PC-3 (cell line): ENCODE measurements around the gene KRCC1. TPM values are rescaled to one million over a fixed set of nuclear protein-coding genes. Genes with fewer than 3 reads are reported as not detected.

Source experiments
- ATAC-seq: fragments of 200-7000 bp; cut with Tn5 transposase; 2 replicates; pipeline ENCODE4 v1.9.1; 2020; ENCODE audit warnings: mild to moderate bottlenecking, moderate library complexity
- BruUV-seq: library from RNA; stranded (reverse); fragments of 400-500 nt; replicated peaks from 2 replicates; lab custom pipeline; 2021; lab: Mats Ljungman, UMichigan
- CTCF ChIA-PET: fragments of 300-600 bp; sonication (Branson Sonifier 250); formaldehyde crosslinking; loops from one replicate; lab custom pipeline; 2022; ENCODE audit warnings: antibody characterized with exemption; lab: Charles Lee
- POLR2A ChIA-PET: fragments of 300-600 bp; sonication (Branson Sonifier 250); formaldehyde crosslinking; loops from one replicate; lab custom pipeline; 2022; ENCODE audit warnings: antibody characterized with exemption; ENCODE audit not compliant: unreplicated experiment; lab: Charles Lee
- DNase-seq: peaks from one replicate; pipeline ENCODE4 v3.0.0-alpha.2; 2015
- H2AFZ ChIP-seq: fragments of 300-600 bp; sonication (generic); 2 replicates; pipeline ENCODE4 v1.6.0; 2016; ENCODE audit warnings: antibody characterized with exemption, low read length
- H3F3A ChIP-seq: fragments of 300-600 bp; sonication (generic); one replicate; pipeline ENCODE4 v1.6.0; 2017; ENCODE audit warnings: antibody characterized with exemption, low read length, control low read depth, mild to moderate bottlenecking; ENCODE audit not compliant: unreplicated experiment
- H3K27ac ChIP-seq: fragments of 300-600 bp; sonication (generic); 2 replicates; pipeline ENCODE4 v1.5.1; 2016; ENCODE audit warnings: mild to moderate bottlenecking, low read length
- H3K27me3 ChIP-seq: fragments of 300-600 bp; sonication (generic); 2 replicates; pipeline ENCODE4 v1.6.1; 2016; ENCODE audit warnings: low read length, mixed read lengths
- H3K36me3 ChIP-seq: fragments of 300-600 bp; sonication (generic); 2 replicates; pipeline ENCODE4 v1.6.1; 2016; ENCODE audit warnings: low read depth, mixed run types, low read length, mixed read lengths
- H3K4me1 ChIP-seq: fragments of 300-600 bp; sonication (generic); 2 replicates; pipeline ENCODE4 v1.5.1; 2016; ENCODE audit warnings: low read length; ENCODE audit not compliant: insufficient read depth
- H3K4me2 ChIP-seq: fragments of 300-600 bp; sonication (generic); 2 replicates; pipeline ENCODE4 v1.6.0; 2016; ENCODE audit warnings: low read length
- H3K4me3 ChIP-seq: fragments of 300-600 bp; sonication (generic); 2 replicates; pipeline ENCODE4 v1.5.1; 2016; ENCODE audit warnings: mild to moderate bottlenecking, low read length, mixed read lengths
- H3K79me2 ChIP-seq: fragments of 300-600 bp; sonication (generic); 2 replicates; pipeline ENCODE4 v1.6.1; 2017; ENCODE audit warnings: low read length, mixed read lengths
- H3K9ac ChIP-seq: fragments of 300-600 bp; sonication (generic); 2 replicates; pipeline ENCODE4 v1.6.0; 2016; ENCODE audit warnings: mild to moderate bottlenecking, low read length
- H3K9me2 ChIP-seq: fragments of 300-600 bp; sonication (generic); replicated peaks from 2 replicates; pipeline ENCODE4 v1.6.1; 2016; ENCODE audit warnings: mixed run types, low read length, mixed read lengths
- H3K9me3 ChIP-seq: fragments of 300-600 bp; sonication (generic); 2 replicates; pipeline ENCODE4 v1.6.1; 2016; ENCODE audit warnings: low read length, mixed read lengths
- H4K20me1 ChIP-seq: fragments of 300-600 bp; sonication (generic); 2 replicates; pipeline ENCODE4 v1.6.1; 2016; ENCODE audit warnings: low read length, mixed read lengths
- CTCF ChIP-seq: fragments of 300-600 bp; sonication (generic); conservative IDR thresholded peaks from 2 replicates; pipeline ENCODE4 v1.5.1; 2017; ENCODE audit warnings: antibody characterized with exemption, low read depth, mild to moderate bottlenecking, low read length
- EZH2 ChIP-seq: fragments of 300-600 bp; sonication (generic); IDR thresholded peaks from one replicate; pipeline ENCODE4 v1.6.1; 2017; ENCODE audit warnings: antibody characterized with exemption, mild to moderate bottlenecking, low read length; ENCODE audit not compliant: unreplicated experiment
- EZH2phosphoT487 ChIP-seq: fragments of 300-600 bp; sonication (generic); IDR thresholded peaks from 2 replicates; pipeline ENCODE4 v1.6.1; 2018; ENCODE audit warnings: mild to moderate bottlenecking, antibody characterized with exemption, low read length, borderline replicate concordance
- intact Hi-C: fragments of 100-400 bp; cut with micrococcal nuclease; formaldehyde crosslinking; loops from 2 replicates; pipeline ENCODE4 v1.9.0; 2023
- total RNA-seq: library from RNA; depleted of rRNA; stranded (reverse); fragments of >200 nt; gene quantifications from 2 replicates; pipeline ENCODE4 v1.2.3, GENCODE V29; 2014

Gene KRCC1
- total RNA-seq, 1 experiment from 2014 or later, result 14.1 TPM

- H3K36me3 ChIP-seq, result no peaks in the 10 kb centered on the region
- no peaks in the 10 kb centered on the region for H3K9me3 ChIP-seq
- intact Hi-C loops, result no loop called here
- ATAC-seq (no peak), DNase-seq (no peak)
- ChIA-PET POLR2A (no interaction called here), CTCF (no interaction called here)
- H3K9me2 ChIP-seq, result no peaks in the 10 kb centered on the region
- H4K20me1 ChIP-seq, result no peaks in the 10 kb centered on the region
- H3K4me3 ChIP-seq, result no peak overlapping the region
- BruUV-seq, result no TSS peak
- peaks cover 11% of the 10 kb centered on the region; the same call in 1 of the 2 replicates for H3K4me1 ChIP-seq
- no peaks in the 10 kb centered on the region for H3F3A ChIP-seq
- no peak overlapping the region for H3K27ac ChIP-seq
- H2AFZ ChIP-seq, result no peak overlapping the region
- no peak overlapping the region for H3K9ac ChIP-seq
- H3K79me2 ChIP-seq, result no peaks in the 10 kb centered on the region
- TF ChIP-seq EZH2 (no peak), CTCF (no peak), EZH2phosphoT487 (no peak)
- no peak overlapping the region for H3K4me2 ChIP-seq
- no peaks in the 10 kb centered on the region for H3K27me3 ChIP-seq
Measured at GRCh38 chr2:88074150-88074549, 18.6 kb upstream of the KRCC1 start.

- Histone ChIP-seq H3K9me3 (no peaks in the 10 kb centered on the region), H3F3A (no peaks in the 10 kb centered on the region), H3K27ac (no peak overlapping the region), H3K27me3 (no peaks in the 10 kb centered on the region), H3K36me3 (no peaks in the 10 kb centered on the region), H3K4me1 (peaks cover 11% of the 10 kb centered on the region; the same call in 1 of the 2 replicates), H3K4me2 (no peak overlapping the region), H3K9me2 (no peaks in the 10 kb centered on the region), H2AFZ (no peak overlapping the region), H3K4me3 (no peak overlapping the region), H3K79me2 (no peaks in the 10 kb centered on the region), H4K20me1 (no peaks in the 10 kb centered on the region), H3K9ac (no peak overlapping the region)
- no TSS peak for BruUV-seq
- intact Hi-C loops, result no loop called here
- ATAC-seq (no peak), DNase-seq (no peak)
- ChIA-PET CTCF (no interaction called here), POLR2A (no interaction called here)
- no peak for TF ChIP-seq CTCF
- TF ChIP-seq EZH2phosphoT487, result no peak
- no peak for TF ChIP-seq EZH2
Measured at GRCh38 chr2:88071365-88071764, 15.8 kb upstream of the KRCC1 start.

- no peak overlapping the region for H3K27ac ChIP-seq
- ATAC-seq, result no peak
- no TSS peak for BruUV-seq
- H3K79me2 ChIP-seq, result no peaks in the 10 kb centered on the region
- no peaks in the 10 kb centered on the region for H3K36me3 ChIP-seq
- DNase-seq, result no peak
- peaks cover 8% of the 10 kb centered on the region; the same call in 1 of the 2 replicates for H3K4me1 ChIP-seq
- H4K20me1 ChIP-seq, result no peaks in the 10 kb centered on the region
- no peak overlapping the region for H3K4me2 ChIP-seq
- H3K9ac ChIP-seq, result no peak overlapping the region
- H3F3A ChIP-seq, result no peaks in the 10 kb centered on the region
- H3K27me3 ChIP-seq, result no peaks in the 10 kb centered on the region
- H3K9me3 ChIP-seq, result no peaks in the 10 kb centered on the region
- no peak overlapping the region for H2AFZ ChIP-seq
- intact Hi-C loops, result no loop called here
- POLR2A ChIA-PET, result no interaction called here
- no peak for TF ChIP-seq CTCF
- TF ChIP-seq EZH2phosphoT487, result no peak
- TF ChIP-seq EZH2, result no peak
- no peak overlapping the region for H3K4me3 ChIP-seq
- CTCF ChIA-PET, result no interaction called here
- no peaks in the 10 kb centered on the region for H3K9me2 ChIP-seq
Measured at GRCh38 chr2:88070055-88070454, 14.5 kb upstream of the KRCC1 start.
